A549 (cell line): ENCODE measurements around the gene HPCAL1. TPM values are rescaled to one million over a fixed set of nuclear protein-coding genes. Genes with fewer than 3 reads are reported as not detected.

Experiments used
- ATAC-seq, 2 experiments: fragments of 200-7000 bp in 1 of 2; fragments of >200 bp in 1 of 2; cut with Nextera tagmentation in 1 of 2; cut with Tn5 transposase in 1 of 2; 3 replicates each; pipeline versions ENCODE4 v1.8.0 to v1.9.1; 2018 to 2020; ENCODE audit warnings: mild to moderate bottlenecking in 1 of 2, moderate library complexity in 1 of 2
- CTCF ChIA-PET: fragments of 300-600 bp; sonication (Branson Sonifier 250); formaldehyde crosslinking; extraction: SDS; loops from one replicate; lab custom pipeline; 2021; ENCODE audit warnings: antibody characterized with exemption, inconsistent platforms; lab: Yijun Ruan, JAX
- POLR2A ChIA-PET: fragments of 350-600 bp; formaldehyde crosslinking; extraction: SDS; loops from one replicate; lab custom pipeline; 2021; ENCODE audit warnings: antibody characterized with exemption, inconsistent platforms; lab: Yijun Ruan, JAX
- DNase-seq, 2 experiments: peaks; one replicate each; pipeline versions ENCODE4 v3.0.0 to v3.0.0-alpha.2; 2011 to 2016; ENCODE audit warnings: low read depth in 1 of 2, low spot score in 1 of 2
- FAIRE-seq: peaks from 2 replicates; lab custom pipeline; 2011; peaks lifted over from hg19 to GRCh38; lab: Jason Lieb, UNC
- H3K27ac ChIP-seq, 2 experiments: fragments of >200 bp; sonication (Bioruptor Twin); formaldehyde crosslinking; 3 replicates each; pipeline ENCODE4 v1.5.1; 2016 to 2017
- H3K4me1 ChIP-seq: fragments of >200 bp; sonication (Bioruptor Twin); formaldehyde crosslinking; 3 replicates; pipeline ENCODE4 v1.6.1; 2016
- H3K4me2 ChIP-seq: fragments of >200 bp; sonication (Bioruptor Twin); formaldehyde crosslinking; 3 replicates; pipeline ENCODE4 v1.6.1; 2016
- H3K4me3 ChIP-seq: fragments of >200 bp; sonication (Bioruptor Twin); formaldehyde crosslinking; 3 replicates; pipeline ENCODE4 v1.5.1; 2016
- H3K9me3 ChIP-seq: fragments of >200 bp; sonication (Bioruptor Twin); formaldehyde crosslinking; 3 replicates; pipeline ENCODE4 v1.6.1; 2016
- BHLHE40 ChIP-seq: IDR thresholded peaks from 2 replicates; pipeline ENCODE4 v1.6.1; 2012; ENCODE audit warnings: low read depth, low read length, inconsistent platforms
- CBX8 ChIP-seq: fragments of 200-600 bp; sonication (generic); IDR thresholded peaks from 2 replicates; pipeline ENCODE4 v1.6.1; 2016
- CEBPB ChIP-seq, 2 experiments: fragments of >200 bp in 1 of 2; sonication (Bioruptor Twin) in 1 of 2; formaldehyde crosslinking in 1 of 2; IDR thresholded peaks; 2 replicates each; pipeline ENCODE4 v1.6.1; 2012 to 2016
- CHD4 ChIP-seq: fragments of 200-600 bp; sonication (generic); IDR thresholded peaks from 2 replicates; pipeline ENCODE4 v1.6.1; 2016; ENCODE audit warnings: antibody characterized with exemption, mild to moderate bottlenecking, borderline replicate concordance
- GATA3 ChIP-seq: IDR thresholded peaks from 2 replicates; pipeline ENCODE4 v1.6.1; 2012; ENCODE audit warnings: borderline replicate concordance
- HOXA7 ChIP-seq: fragments of 250-450 bp; sonication (Bioruptor Pico); IDR thresholded peaks from 2 replicates; pipeline ENCODE4 v1.5.0; 2020; ENCODE audit warnings: mild to moderate bottlenecking, moderate library complexity
- HOXB13 ChIP-seq: fragments of 250-450 bp; sonication (Bioruptor Pico); IDR thresholded peaks from 2 replicates; pipeline ENCODE4 v1.5.0; 2020; ENCODE audit warnings: low read depth, mild to moderate bottlenecking, moderate library complexity
- JUN ChIP-seq, 2 experiments: fragments of >200 bp; sonication (Bioruptor Twin); formaldehyde crosslinking; IDR thresholded peaks; 2 replicates in 1 of 2; 3 replicates in 1 of 2; pipeline ENCODE4 v1.6.1; 2016 to 2017
- KDM5A ChIP-seq: fragments of 200-600 bp; sonication (generic); IDR thresholded peaks from 2 replicates; pipeline ENCODE4 v1.6.1; 2016; ENCODE audit warnings: antibody characterized with exemption, mild to moderate bottlenecking
- NFE2L2 ChIP-seq: fragments of 150-350 bp; conservative IDR thresholded peaks from 2 replicates; pipeline ENCODE4 v1.6.1; 2014; ENCODE audit warnings: low read length
- PHF8 ChIP-seq: fragments of 200-600 bp; sonication (generic); IDR thresholded peaks from 2 replicates; pipeline ENCODE4 v1.6.1; 2016; ENCODE audit warnings: low read depth, mild to moderate bottlenecking, antibody characterized with exemption, moderate library complexity, borderline replicate concordance
- RCOR1 ChIP-seq: fragments of 150-350 bp; IDR thresholded peaks from 2 replicates; pipeline ENCODE4 v1.6.1; 2014; ENCODE audit warnings: antibody characterized with exemption, low read length, low read depth
- TFCP2L1 ChIP-seq: fragments of 250-450 bp; sonication (Bioruptor Pico); IDR thresholded peaks from 2 replicates; pipeline ENCODE4 v1.5.0; 2021; ENCODE audit warnings: mild to moderate bottlenecking
- WGBS: methylation state at CpG from one replicate; pipeline ENCODE4 v1.1.6; 2017; ENCODE audit errors: missing lambda C conversion rate; 5-methylcytosine and 5-hydroxymethylcytosine counted together
- polyA plus RNA-seq, 4 experiments: library from polyadenylated mRNA; depleted of rRNA in 3 of 4; stranded (reverse); fragments of >200 nt; fragmentation: RNase III in 1 of 4; extraction: RNeasy Plus Mini Kit Qiagen cat#74134 plus additional on column Dnase treatment in 1 of 4; gene quantifications; 2 replicates in 3 of 4; 3 replicates in 1 of 4; pipeline ENCODE4 v1.2.3, GENCODE V29; 2011 to 2017
- TF ChIP-seq, protein P1 (sequence below): fragments of 450-650 bp; IDR thresholded peaks from 2 replicates; pipeline ENCODE4 v1.6.1; 2014; ENCODE audit warnings: antibody characterized with exemption
- TF ChIP-seq, protein P2 (sequence below): IDR thresholded peaks from 2 replicates; pipeline ENCODE4 v1.6.1; 2012
- TF ChIP-seq, protein P3 (sequence below): fragments of 250-450 bp; sonication (Bioruptor Pico); IDR thresholded peaks from 2 replicates; pipeline ENCODE4 v1.5.0; 2020; ENCODE audit warnings: low read depth, mild to moderate bottlenecking, moderate library complexity
- TF ChIP-seq, protein P4 (sequence below): fragments of 200-600 bp; sonication (generic); IDR thresholded peaks from 2 replicates; pipeline ENCODE4 v1.6.1; 2016; ENCODE audit warnings: antibody characterized with exemption, mild to moderate bottlenecking, moderate library complexity

Gene HPCAL1
- polyA plus RNA-seq, 2 of the 4 experiments (the other 2 are of a cell fraction): 44.4 to 66.4 TPM

DNA sequence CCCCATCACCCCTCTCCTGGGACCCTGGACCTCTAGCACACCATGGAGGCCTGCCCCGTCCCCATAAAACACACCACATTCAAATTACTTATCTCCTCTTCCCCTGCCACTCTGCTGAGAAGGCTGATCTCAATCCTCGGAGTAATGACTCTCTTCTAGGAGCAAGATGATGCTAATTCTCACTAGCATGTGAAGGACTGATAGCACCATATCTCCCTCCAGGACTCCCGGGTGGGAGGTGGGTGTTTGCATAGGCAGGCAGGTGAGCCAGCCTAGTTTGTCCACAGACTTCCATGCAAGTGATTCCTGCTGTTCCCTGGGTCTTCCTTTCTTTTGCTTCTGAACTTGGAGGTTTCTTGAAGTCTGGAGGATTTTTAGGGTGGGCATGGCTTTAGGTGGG lies 40.5 kb downstream of the HPCAL1 start:
- 94% methylated on average over 3 of the region's 3 CpGs for WGBS
- CTCF ChIA-PET: interaction anchor here (0.7 to 1.0 kb wide), 3 partner anchors 8 to 37 kb away, joined by 3 read pairs; no protein-coding TSS in a partner anchor
- Histone ChIP-seq H3K4me1 (peaks cover 88% of the 10 kb centered on the region), H3K4me2 (no peak overlapping the region; the same call in 2 of the 3 replicates), H3K4me3 (no peak overlapping the region), H3K9me3 (no peaks in the 10 kb centered on the region), H3K27ac (peak overlapping the region; percentile 15 to 65; a peak in 2 of 6 replicates)
- POLR2A ChIA-PET: no interaction called here
- FAIRE-seq (no peak), DNase-seq (no peak), ATAC-seq (no peak)
- no peak for TF ChIP-seq HOXA7 (CRISPR knock-in tag)
- no peak for TF ChIP-seq RCOR1
- TF ChIP-seq, protein P1, sequence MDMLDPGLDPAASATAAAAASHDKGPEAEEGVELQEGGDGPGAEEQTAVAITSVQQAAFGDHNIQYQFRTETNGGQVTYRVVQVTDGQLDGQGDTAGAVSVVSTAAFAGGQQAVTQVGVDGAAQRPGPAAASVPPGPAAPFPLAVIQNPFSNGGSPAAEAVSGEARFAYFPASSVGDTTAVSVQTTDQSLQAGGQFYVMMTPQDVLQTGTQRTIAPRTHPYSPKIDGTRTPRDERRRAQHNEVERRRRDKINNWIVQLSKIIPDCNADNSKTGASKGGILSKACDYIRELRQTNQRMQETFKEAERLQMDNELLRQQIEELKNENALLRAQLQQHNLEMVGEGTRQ: no peak
- TF ChIP-seq KDM5A: no peak
- TF ChIP-seq, protein P2, sequence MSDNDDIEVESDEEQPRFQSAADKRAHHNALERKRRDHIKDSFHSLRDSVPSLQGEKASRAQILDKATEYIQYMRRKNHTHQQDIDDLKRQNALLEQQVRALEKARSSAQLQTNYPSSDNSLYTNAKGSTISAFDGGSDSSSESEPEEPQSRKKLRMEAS: no peak
- no peak for TF ChIP-seq PHF8
- TF ChIP-seq CBX8: no peak
- TF ChIP-seq JUN (IDR thresholded peaks at IDR 0.05): no peak
- TF ChIP-seq CEBPB (IDR thresholded peaks at IDR 0.05): no peak
- no peak for TF ChIP-seq NFE2L2
- TF ChIP-seq GATA3: no peak

DNA sequence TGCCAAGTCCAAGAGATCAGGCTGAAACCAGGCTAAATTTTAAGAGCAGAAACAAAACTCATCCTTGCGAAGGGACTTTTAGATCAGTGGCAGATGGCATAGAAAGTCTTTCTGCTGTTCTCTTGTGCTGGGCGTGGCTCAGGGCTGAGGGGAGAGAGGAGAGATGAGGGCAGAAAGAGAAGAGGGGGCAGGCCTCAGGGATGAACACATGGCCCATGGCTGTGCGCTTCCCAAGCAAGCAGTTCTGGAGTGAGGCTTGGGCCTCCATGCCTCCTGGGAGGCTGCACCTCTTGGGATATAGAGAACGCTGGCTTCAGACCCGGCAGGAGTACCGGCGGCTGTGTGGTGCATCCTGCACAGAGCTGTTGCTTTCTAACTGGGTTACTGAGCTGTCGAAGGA lies 41.0 kb downstream of the HPCAL1 start:
- no peak for TF ChIP-seq CHD4
- no peak for TF ChIP-seq BHLHE40
- TF ChIP-seq, protein P3, sequence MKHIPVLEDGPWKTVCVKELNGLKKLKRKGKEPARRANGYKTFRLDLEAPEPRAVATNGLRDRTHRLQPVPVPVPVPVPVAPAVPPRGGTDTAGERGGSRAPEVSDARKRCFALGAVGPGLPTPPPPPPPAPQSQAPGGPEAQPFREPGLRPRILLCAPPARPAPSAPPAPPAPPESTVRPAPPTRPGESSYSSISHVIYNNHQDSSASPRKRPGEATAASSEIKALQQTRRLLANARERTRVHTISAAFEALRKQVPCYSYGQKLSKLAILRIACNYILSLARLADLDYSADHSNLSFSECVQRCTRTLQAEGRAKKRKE (CRISPR knock-in tag): no peak
- no peak for TF ChIP-seq TFCP2L1 (CRISPR knock-in tag)
- TF ChIP-seq HOXB13 (CRISPR knock-in tag): no peak
- Histone ChIP-seq H3K9me3 (no peaks in the 10 kb centered on the region), H3K4me3 (no peak overlapping the region), H3K4me1 (peaks cover 83% of the 10 kb centered on the region), H3K27ac (peak overlapping the region; percentile 15 to 65; a peak in 2 of 6 replicates), H3K4me2 (no peak overlapping the region)
- no peak for DNase-seq
- 87% methylated on average over 8 of the region's 8 CpGs for WGBS
- CTCF ChIA-PET: interaction anchor here (1.4 to 1.5 kb wide), 2 partner anchors 10 to 64 kb away, joined by 4 read pairs; no protein-coding TSS in a partner anchor
- POLR2A ChIA-PET: no interaction called here
- no peak for ATAC-seq
- FAIRE-seq: no peak

DNA sequence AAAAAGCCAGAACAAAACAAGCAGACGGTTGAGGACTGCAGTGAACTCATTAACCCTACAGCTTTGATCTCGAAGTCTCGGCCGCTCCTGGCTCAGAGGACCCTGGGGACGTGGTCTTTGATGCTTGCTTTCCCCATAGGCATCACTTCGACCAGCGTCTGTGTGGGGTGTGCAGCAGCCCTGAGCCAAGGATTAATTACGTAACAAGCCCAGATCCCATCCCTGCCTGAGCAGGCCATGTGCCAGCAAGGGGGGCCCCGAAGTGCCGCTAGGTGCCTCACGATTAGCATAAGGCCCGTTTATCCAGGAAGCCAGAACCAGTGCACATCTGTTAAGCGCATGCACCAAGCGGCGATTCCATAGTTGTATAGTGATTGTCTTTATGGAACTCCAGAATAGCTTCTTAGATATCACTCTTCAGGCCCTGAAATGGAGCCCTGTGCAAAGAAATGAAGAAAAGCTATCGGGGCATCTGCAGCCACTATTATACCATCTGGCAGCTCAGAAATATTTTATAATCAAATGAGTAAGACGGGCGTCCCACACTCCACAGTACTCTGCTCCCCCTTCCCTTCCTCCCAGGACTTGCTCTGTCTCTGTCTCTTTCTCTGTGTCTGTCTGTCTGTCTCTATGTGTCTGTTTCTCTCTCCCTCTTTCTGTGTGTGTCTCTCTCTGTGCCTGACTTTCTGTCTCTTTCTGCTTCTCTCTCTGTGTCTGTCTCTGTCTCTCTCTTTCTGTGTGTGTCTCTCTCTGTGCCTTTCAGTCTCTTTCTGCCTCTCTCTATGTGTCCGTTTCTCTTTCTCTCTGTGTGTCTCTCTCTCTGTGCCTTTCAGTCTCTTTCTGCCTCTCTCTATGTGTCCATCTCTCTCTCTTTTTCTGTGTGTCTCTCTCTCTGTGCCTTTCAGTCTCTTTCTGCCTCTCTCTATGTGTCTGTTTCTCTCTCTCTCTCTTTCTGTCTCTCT lies 41.7 kb downstream of the HPCAL1 start:
- Histone ChIP-seq H3K27ac (peak overlapping the region; percentile 57 to 65; a peak in 4 of 6 replicates), H3K9me3 (no peaks in the 10 kb centered on the region), H3K4me3 (no peak overlapping the region), H3K4me2 (no peak overlapping the region), H3K4me1 (peaks cover 81% of the 10 kb centered on the region)
- POLR2A ChIA-PET: no interaction called here
- DNase-seq (no peak), ATAC-seq (peak; percentile 31 to 50; a peak in 3 of 6 replicates), FAIRE-seq (no peak)
- 80% methylated on average over 19 of the region's 19 CpGs for WGBS
- CTCF ChIA-PET: interaction anchor here (0.9 to 1.5 kb wide), 4 partner anchors 10 to 65 kb away, joined by 3 to 4 read pairs (median 4); no protein-coding TSS in a partner anchor
- TF ChIP-seq, protein P4, sequence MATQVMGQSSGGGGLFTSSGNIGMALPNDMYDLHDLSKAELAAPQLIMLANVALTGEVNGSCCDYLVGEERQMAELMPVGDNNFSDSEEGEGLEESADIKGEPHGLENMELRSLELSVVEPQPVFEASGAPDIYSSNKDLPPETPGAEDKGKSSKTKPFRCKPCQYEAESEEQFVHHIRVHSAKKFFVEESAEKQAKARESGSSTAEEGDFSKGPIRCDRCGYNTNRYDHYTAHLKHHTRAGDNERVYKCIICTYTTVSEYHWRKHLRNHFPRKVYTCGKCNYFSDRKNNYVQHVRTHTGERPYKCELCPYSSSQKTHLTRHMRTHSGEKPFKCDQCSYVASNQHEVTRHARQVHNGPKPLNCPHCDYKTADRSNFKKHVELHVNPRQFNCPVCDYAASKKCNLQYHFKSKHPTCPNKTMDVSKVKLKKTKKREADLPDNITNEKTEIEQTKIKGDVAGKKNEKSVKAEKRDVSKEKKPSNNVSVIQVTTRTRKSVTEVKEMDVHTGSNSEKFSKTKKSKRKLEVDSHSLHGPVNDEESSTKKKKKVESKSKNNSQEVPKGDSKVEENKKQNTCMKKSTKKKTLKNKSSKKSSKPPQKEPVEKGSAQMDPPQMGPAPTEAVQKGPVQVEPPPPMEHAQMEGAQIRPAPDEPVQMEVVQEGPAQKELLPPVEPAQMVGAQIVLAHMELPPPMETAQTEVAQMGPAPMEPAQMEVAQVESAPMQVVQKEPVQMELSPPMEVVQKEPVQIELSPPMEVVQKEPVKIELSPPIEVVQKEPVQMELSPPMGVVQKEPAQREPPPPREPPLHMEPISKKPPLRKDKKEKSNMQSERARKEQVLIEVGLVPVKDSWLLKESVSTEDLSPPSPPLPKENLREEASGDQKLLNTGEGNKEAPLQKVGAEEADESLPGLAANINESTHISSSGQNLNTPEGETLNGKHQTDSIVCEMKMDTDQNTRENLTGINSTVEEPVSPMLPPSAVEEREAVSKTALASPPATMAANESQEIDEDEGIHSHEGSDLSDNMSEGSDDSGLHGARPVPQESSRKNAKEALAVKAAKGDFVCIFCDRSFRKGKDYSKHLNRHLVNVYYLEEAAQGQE: no peak
- TF ChIP-seq CEBPB (IDR thresholded peaks at IDR 0.05): peak in 1 of 2 experiments; percentile 40; a peak in 1 of 4 replicates
